Sciatic nerve (tissue), 2 donors: ENCODE results near the gene AMD1. TPM values are rescaled to one million over a fixed set of nuclear protein-coding genes. Genes with fewer than 3 reads are reported as not detected.
A peak's percentile ranks its signal among the peaks of the same experiment; 100 is the strongest.
"Not testable (repeated sequence)": the region's sequence is repeated elsewhere in the genome, so short reads cannot be mapped to it uniquely, and the experiment has no call there.

Source experiments
- ATAC-seq: fragments of 200-7000 bp; cut with Tn5 transposase; one replicate; pipeline ENCODE4 v1.9.1; 2020; ENCODE audit warnings: mild to moderate bottlenecking, moderate library complexity
- DNase-seq: peaks from one replicate; pipeline ENCODE4 v3.0.0-alpha.2; 2020; ENCODE audit warnings: low spot score
- intact Hi-C: fragments of 100-400 bp; cut with DNase I; formaldehyde crosslinking; loops from one replicate; pipeline ENCODE4 v1.14.2; 2022
- total RNA-seq: library from RNA; stranded (reverse); fragmentation: NEBNext Ultra II Directional; extraction: Animal tissue kit (Norgen Biotek cat#: 25700); gene quantifications from one replicate; pipeline ENCODE4 v1.2.1, GENCODE V29; 2021
- donor health status: DM: no; HTN: no; CAD: no.
- donor health status: DM: no; HTN: no; CAD: no.

Gene AMD1
- 65.9 TPM for total RNA-seq

DNA sequence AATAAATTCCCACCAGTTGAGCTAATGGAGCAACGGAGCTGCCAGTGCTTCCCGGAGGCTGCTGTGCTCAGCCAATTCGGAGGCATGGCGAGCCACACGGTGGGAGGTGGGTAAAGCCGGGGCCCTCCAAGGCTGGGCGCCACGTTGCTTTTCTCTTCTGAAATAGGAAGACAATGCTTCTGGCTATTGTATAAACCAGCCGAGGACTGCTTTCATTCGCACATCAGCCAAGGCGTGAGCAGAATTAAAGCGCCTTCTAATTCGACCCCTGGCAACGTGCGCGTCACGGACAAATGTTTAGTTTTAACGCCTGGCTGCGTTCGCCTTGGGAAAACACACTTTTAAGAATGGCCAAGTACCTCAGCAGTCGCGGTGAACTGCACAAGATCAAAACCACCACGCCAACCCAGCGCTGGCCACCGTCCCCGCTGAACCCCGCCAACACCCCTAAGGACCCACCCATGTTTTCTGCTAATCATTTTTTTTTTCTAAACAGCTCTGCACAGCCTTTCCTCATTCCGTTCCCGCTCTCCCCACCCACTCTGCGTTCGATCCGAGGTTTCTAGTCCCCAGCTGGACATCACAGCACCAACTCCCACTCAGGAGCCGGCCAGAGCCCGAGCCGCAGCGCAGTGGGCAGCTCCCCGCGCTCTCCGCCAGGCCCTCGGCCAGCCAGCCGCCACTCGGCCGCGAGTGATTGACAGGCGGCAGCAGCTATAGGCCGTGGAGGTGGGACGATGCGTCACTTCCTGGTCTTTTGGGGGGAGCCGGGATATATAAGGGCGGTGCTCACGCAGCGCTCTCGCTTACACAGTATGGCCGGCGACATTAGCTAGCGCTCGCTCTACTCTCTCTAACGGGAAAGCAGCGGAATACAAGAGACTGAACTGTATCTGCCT, at the start of gene AMD1:
AMD1 (plus strand) TSS at position 805 of the 899 bp plus-strand sequence. CDS start 321 bp downstream, outside the sequence.
- DNase-seq (peak; percentile 99), ATAC-seq (peak; percentile 94)
- intact Hi-C loops: loop anchor here (1.0 kb wide), 1 partner anchor 60 kb away; no protein-coding TSS in a partner anchor

GRCh38 chr6:110826236-110827129, 48.1 kb upstream of the AMD1 start:
- no peak for DNase-seq
- ATAC-seq: peak; percentile 59
- intact Hi-C loops: no loop called here

GRCh38 chr6:110828396-110828795, 46.2 kb upstream of the AMD1 start:
- no peak for DNase-seq
- no peak for ATAC-seq
- intact Hi-C loops: no loop called here

DNA sequence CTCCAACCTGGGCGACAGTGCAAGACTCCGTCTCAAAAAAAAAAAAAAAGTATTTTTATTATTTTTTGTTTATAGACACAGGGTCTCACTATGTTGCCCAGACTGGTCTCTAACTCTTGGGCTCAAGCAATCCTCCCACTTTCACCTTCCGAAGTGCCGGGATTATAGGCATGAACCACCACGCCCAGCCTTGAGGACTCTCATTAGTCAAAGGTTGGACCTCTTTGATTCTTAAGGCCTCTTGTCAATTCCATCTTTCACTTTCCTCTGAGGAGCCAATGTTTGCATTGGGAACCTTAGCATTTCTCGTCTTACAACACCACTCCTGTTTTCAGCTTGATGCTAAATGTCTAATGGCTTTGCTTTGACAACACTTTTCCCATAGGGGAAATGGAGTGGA, 43.2 kb upstream of the AMD1 start:
- intact Hi-C loops: no loop called here
- DNase-seq (no peak), ATAC-seq (no peak)

- ATAC-seq: no peak
- intact Hi-C loops: no loop called here
- DNase-seq: no peak
Measured at GRCh38 chr6:110833831-110834230, 40.8 kb upstream of the AMD1 start.

GRCh38 chr6:110835751-110836150, 38.8 kb upstream of the AMD1 start:
- intact Hi-C loops: loop anchor here (5.0 kb wide), 1 partner anchor 233 kb away; no protein-coding TSS in a partner anchor
- not testable (repeated sequence) for ATAC-seq, DNase-seq

- intact Hi-C loops: no loop called here
- no peak for ATAC-seq
- DNase-seq: no peak
Measured at GRCh38 chr6:110841266-110841665, 33.3 kb upstream of the AMD1 start.

DNA sequence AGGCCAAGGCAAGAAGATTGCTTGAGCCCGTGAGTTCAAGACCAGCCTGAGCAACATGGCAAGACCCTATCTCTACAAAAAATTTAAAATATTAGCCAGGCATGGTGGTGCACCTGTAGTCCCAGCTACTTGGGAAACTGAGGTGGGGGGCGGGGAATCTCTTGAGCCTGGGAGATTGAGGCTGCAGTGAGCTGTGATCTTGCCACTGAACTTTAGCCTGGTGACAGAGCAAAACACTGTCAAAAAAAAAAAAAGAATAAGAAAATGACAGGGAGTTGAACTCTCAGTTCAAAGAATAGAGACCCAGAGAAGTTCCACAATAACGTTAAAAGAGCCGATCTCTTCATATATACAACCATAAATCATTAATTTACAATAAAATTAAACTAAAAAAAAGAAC, 24.8 kb upstream of the AMD1 start:
- intact Hi-C loops: no loop called here
- ATAC-seq: no peak
- no peak for DNase-seq

DNA sequence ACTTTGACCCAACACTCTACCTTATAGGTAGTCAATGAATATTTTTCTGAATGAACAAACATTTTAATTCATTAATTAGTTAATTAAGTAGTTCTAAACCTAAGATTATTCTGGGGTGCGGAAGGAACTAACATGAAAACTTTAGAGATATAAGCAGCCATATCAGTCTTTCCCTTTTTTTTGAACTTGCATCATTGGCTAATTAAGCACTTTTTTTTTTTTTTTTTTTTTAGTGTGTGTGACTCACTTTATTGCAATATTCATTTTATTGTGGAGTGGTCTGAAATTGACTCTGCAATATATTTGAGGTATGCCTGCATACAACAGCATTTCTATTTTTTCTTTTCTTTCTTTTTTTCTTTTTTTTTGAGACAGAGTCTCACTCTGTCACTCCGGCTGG, 21.8 kb upstream of the AMD1 start:
- DNase-seq (no peak), ATAC-seq (no peak)
- intact Hi-C loops: no loop called here

- ATAC-seq (no peak), DNase-seq (no peak)
- intact Hi-C loops: no loop called here
Measured at GRCh38 chr6:110853754-110854477, 20.7 kb upstream of the AMD1 start.

DNA sequence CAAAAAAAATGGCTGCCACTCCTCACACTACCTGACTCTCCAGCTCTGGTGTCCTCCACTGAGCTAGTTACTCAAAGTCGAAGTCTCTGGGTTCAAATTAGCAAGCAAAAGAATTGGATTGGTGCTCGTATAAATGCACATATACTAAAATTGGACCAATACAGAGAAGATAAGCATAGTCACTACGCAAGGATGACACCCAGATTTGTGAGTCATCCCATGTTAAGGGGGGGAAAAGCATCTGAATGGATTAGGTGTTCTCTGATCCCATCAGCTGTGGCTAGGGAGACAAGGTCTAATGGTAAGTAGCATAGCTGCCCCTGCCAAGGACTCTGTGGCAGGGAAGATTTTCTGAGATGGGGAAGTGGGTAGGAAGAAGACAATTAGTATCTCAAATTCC, 18.3 kb upstream of the AMD1 start:
- no peak for DNase-seq
- no peak for ATAC-seq
- intact Hi-C loops: no loop called here

GRCh38 chr6:110858016-110858415, 16.6 kb upstream of the AMD1 start:
- no peak for ATAC-seq
- intact Hi-C loops: no loop called here
- no peak for DNase-seq

DNA sequence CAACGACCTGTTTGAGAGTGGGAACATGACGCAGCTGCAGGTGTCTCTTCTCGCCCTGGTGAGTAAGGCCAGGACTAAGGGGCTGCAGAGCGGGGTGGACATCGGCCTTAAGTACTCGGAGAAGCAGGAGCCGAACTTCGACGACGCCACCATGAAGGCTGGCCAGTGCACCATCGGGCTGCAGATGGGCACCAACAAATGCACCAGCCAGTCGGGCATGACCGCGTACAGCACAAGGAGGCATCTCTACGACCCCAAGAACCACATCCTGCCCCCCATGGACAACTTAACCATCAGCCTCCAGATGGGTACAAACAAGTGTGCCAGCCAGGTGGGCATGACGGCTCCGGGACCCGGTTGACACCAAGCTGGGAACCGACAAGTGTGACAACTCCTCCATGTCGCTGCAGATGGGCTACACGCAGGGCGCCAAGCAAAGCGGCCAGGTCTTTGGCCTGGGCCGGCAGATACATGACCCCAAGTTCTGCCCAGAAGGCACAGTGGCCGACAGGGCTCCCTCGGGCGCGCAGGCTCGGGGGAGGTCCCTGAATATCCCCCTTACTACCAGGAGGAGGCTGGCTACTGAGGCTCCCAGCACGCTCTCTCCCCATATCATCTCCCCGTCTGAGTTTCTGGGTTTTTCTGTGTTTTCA, 15.9 kb upstream of the AMD1 start:
- intact Hi-C loops: no loop called here
- DNase-seq (no peak), ATAC-seq (peak; percentile 26)

- ATAC-seq (peak; percentile 38), DNase-seq (no peak)
- intact Hi-C loops: no loop called here
Measured at GRCh38 chr6:110859335-110859792, 15.2 kb upstream of the AMD1 start.

DNA sequence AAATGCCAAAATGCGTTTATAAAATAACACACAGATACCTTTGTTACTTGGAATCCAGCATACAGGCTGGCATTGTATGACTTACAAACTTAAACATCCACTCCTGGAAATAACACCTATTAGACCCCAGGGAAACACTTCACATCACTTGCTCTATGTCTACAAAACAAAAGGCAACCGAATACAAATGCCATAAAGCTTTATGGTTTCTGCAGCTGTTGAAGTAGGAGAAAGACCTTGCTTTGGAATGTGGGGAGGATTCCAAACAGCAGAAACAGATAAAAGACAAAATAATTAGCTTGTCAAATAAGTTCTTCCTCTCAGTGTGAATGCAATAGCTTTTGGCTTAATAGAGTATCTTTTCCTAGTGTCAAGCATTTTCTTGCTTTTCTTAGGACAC, 9.8 kb upstream of the AMD1 start:
- DNase-seq: no peak
- intact Hi-C loops: no loop called here
- no peak for ATAC-seq

DNA sequence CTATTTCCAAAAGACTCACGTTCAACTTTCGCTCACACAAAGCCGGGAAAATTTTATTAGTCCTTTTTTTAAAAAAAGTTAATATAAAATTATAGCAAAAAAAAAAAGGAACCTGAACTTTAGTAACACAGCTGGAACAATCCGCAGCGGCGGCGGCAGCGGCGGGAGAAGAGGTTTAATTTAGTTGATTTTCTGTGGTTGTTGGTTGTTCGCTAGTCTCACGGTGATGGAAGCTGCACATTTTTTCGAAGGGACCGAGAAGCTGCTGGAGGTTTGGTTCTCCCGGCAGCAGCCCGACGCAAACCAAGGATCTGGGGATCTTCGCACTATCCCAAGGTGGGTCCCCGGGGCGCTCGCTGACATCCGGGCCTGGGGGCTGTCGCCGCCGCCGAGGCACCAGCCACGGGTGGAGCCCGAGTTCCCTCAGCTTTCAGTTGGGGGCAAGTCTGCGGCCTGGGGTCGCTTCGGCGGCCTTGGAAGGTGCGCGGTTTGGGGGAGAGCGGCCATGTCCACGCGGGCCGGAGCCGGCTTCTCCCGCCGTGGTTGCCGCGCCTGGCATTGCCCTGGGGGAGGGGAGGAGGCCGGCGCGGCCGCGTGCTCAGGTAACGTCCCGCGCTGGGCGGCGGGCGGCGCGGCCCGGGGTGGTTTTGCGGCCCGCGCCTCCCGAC, 429 bp downstream of the AMD1 start:
- DNase-seq (peak; percentile 70), ATAC-seq (peak; percentile 16)
- intact Hi-C loops: loop anchor here (1.0 kb wide), 1 partner anchor 61 kb away; no protein-coding TSS in a partner anchor

GRCh38 chr6:110875548-110876169, 1.1 kb downstream of the AMD1 start:
- intact Hi-C loops: no loop called here
- DNase-seq: peak; percentile 70
- ATAC-seq: peak; percentile 39
